Nephron progenitor cell (in vitro differentiated cells): ENCODE results near the gene ATP8B4.
A peak's percentile ranks its signal among the peaks of the same experiment; 100 is the strongest.

Source experiments
- DNase-seq: peaks from one replicate; pipeline ENCODE4 v3.0.0; 2021
- H3K27ac Mint-ChIP-seq: 2 replicates; pipeline ENCODE4 v1.8.0; 2021; ENCODE audit warnings: mild to moderate bottlenecking, moderate library complexity, mixed read lengths
- H3K27me3 Mint-ChIP-seq: 2 replicates; pipeline ENCODE4 v1.8.0; 2021; ENCODE audit warnings: mild to moderate bottlenecking, low read depth, mixed read lengths; ENCODE audit not compliant: poor library complexity
- H3K36me3 Mint-ChIP-seq: 2 replicates; pipeline ENCODE4 v1.8.0; 2021; ENCODE audit warnings: low read depth, mixed read lengths
- H3K4me1 Mint-ChIP-seq: 2 replicates; pipeline ENCODE4 v1.8.0; 2021; ENCODE audit warnings: mixed read lengths
- H3K4me3 Mint-ChIP-seq: 2 replicates; pipeline ENCODE4 v1.8.0; 2021; ENCODE audit warnings: mild to moderate bottlenecking, moderate library complexity, mixed read lengths
- H3K9me3 Mint-ChIP-seq: 2 replicates; pipeline ENCODE4 v1.8.0; 2021; ENCODE audit warnings: mild to moderate bottlenecking, moderate library complexity, mixed read lengths
- CTCF ChIP-seq: fragments of 200-600 bp; sonication (generic); IDR thresholded peaks from 2 replicates; pipeline ENCODE4 v1.5.0; 2021; ENCODE audit warnings: antibody characterized with exemption

ATP8B4 gene

GRCh38 chr15:50117431-50118027, 1.5 kb downstream of the ATP8B4 start:
- TF ChIP-seq CTCF = no peak
- Mint-ChIP-seq H3K27ac (no peak overlapping the region), H3K27me3 (peaks cover 5% of the 10 kb centered on the region), H3K36me3 (no peaks in the 10 kb centered on the region), H3K4me3 (no peak overlapping the region), H3K4me1 (peaks cover 19% of the 10 kb centered on the region), H3K9me3 (no peaks in the 10 kb centered on the region)
- DNase-seq = no peak

DNA sequence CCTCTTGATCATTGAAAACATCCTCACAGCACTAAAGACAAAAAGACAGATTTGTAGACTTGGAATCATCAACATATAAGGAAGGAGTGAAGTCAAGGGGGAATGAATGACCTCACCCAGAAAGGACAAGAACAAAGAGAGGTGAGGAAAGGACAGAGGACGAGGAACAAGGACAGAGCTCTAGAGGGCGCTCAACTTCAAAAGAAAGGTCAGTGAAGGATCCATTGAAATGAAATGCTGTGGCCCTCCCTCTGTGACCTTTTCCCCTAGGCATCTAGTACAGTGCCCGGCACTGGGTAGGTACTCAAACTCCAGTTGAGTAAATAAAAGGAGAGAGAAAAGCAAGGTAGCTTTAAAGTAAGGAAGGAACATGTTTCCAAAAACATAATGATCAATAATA, 2.6 kb downstream of the ATP8B4 start:
- TF ChIP-seq CTCF = peak; percentile 16
- Mint-ChIP-seq H3K27me3 (peaks cover 5% of the 10 kb centered on the region), H3K27ac (no peak overlapping the region), H3K4me3 (no peak overlapping the region), H3K36me3 (no peaks in the 10 kb centered on the region), H3K4me1 (peaks cover 19% of the 10 kb centered on the region), H3K9me3 (no peaks in the 10 kb centered on the region)
- DNase-seq = no peak

- Mint-ChIP-seq H3K27me3 (peaks cover 5% of the 10 kb centered on the region), H3K4me3 (no peak overlapping the region), H3K27ac (no peak overlapping the region), H3K9me3 (no peaks in the 10 kb centered on the region), H3K36me3 (no peaks in the 10 kb centered on the region), H3K4me1 (peaks cover 11% of the 10 kb centered on the region)
- no peak for TF ChIP-seq CTCF
- no peak for DNase-seq
Measured at GRCh38 chr15:50113992-50114780, 4.8 kb downstream of the ATP8B4 start.

DNA sequence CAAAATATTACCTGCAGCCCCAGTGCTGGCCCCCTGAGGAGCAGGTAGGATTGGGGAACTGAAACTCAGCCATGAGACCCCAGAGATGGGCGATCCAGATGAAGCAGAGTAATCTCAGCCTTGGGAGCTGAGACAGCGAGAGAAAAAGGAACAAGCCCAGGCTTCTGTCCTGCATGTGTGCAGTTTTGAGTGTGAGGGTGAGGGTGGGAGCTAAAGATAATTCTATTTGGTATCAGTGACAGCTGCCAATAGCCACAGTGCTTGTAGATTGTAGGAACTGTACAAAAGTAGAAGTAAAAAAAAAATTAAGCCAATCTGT, 5.9 kb downstream of the ATP8B4 start:
- no peak for DNase-seq
- H3K27me3 Mint-ChIP-seq = peaks cover 5% of the 10 kb centered on the region
- H3K27ac Mint-ChIP-seq = no peak overlapping the region
- no peak overlapping the region for H3K4me3 Mint-ChIP-seq
- H3K9me3 Mint-ChIP-seq = no peaks in the 10 kb centered on the region
- no peak for TF ChIP-seq CTCF
- peaks cover 10% of the 10 kb centered on the region for H3K4me1 Mint-ChIP-seq
- no peaks in the 10 kb centered on the region for H3K36me3 Mint-ChIP-seq

DNA sequence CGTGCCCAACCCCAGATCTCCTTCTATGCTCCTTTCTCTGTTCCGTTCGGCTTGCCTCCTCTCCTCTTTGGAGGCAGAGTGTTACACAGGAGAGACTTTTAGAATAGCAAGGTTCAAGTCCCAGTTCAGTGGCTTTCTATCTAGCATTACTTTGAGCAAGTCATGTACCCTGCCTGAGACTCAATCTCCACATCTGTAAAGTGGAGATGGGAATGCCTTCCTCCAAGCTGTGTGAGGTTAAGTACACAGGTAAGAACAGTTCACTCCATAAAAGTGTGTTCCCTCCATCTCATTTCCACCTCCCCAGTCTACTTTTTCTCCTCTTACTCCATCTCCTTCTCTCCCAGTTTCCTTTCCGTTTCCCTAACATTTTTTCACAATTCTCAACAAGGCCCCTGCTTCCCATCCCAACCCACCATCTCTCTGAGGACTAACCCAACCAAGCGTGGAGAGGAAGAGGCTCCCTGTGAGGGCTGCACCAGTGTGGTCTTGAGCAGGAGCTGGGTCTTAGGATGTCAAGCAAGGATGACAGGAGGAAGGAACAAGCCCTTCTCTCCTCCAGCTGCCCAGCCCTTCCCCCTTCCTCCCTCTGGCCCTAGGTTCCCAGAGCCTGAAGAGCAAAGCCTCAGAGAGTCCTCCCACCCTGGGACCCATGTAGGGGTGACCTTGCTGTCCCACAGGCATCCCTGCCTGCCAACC, 6.4 kb downstream of the ATP8B4 start:
- no peak for TF ChIP-seq CTCF
- Mint-ChIP-seq H3K9me3 (no peaks in the 10 kb centered on the region), H3K27ac (no peak overlapping the region), H3K4me3 (no peak overlapping the region), H3K4me1 (peaks cover 15% of the 10 kb centered on the region), H3K36me3 (no peaks in the 10 kb centered on the region), H3K27me3 (peaks cover 5% of the 10 kb centered on the region)
- no peak for DNase-seq
